GM06990 (cell line): ENCODE data around the gene KMT2D.

ENCODE experiments used
- DNase-seq: peaks from one replicate; pipeline ENCODE4 v3.0.0-alpha.2; 2011; ENCODE audit not compliant: insufficient read length; ENCODE audit errors: extremely low read depth
- H3K27me3 ChIP-seq: replicated peaks from 2 replicates; pipeline ENCODE4 v1.6.0; 2011; ENCODE audit warnings: low read length; ENCODE audit not compliant: control insufficient read depth, insufficient read depth
- H3K36me3 ChIP-seq: 2 replicates; pipeline ENCODE4 v1.5.1; 2011; ENCODE audit warnings: low read length; ENCODE audit not compliant: control insufficient read depth, insufficient read depth
- H3K4me3 ChIP-seq: replicated peaks from 2 replicates; pipeline ENCODE4 v1.5.1; 2011; ENCODE audit warnings: low read depth, mild to moderate bottlenecking, control low read depth, low read length
- TF ChIP-seq, protein P1 (sequence below): IDR thresholded peaks from 2 replicates; pipeline ENCODE4 v1.5.1; 2011; ENCODE audit warnings: low read length, control low read depth, mild to moderate bottlenecking, inconsistent platforms; ENCODE audit not compliant: insufficient read depth, poor library complexity, severe bottlenecking

Gene KMT2D

DNA sequence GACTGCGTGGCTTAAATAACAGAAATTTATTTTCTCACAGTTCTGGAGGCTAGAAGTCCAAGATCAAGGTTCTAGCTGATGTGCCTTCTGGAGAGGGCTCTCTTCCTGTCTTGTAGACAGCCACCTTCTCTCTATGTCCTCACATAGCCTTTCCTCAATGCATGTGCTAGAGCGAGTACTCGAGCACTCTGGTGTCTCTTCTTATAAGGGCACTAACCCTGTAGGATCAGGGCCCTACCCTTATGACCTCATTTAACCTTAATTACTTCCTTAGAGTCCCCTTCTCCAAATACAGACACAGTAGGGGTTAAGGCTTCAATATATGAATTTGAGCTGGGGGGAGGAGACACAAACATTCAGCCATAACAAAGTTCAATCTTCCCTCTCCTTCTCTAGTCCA, 23.8 kb upstream of the KMT2D start:
- Histone ChIP-seq H3K4me3 (no peak overlapping the region), H3K27me3 (peaks cover 1% of the 10 kb centered on the region; the same call in 1 of the 2 replicates), H3K36me3 (no peaks in the 10 kb centered on the region)
- no peak for DNase-seq
- TF ChIP-seq, protein P1, sequence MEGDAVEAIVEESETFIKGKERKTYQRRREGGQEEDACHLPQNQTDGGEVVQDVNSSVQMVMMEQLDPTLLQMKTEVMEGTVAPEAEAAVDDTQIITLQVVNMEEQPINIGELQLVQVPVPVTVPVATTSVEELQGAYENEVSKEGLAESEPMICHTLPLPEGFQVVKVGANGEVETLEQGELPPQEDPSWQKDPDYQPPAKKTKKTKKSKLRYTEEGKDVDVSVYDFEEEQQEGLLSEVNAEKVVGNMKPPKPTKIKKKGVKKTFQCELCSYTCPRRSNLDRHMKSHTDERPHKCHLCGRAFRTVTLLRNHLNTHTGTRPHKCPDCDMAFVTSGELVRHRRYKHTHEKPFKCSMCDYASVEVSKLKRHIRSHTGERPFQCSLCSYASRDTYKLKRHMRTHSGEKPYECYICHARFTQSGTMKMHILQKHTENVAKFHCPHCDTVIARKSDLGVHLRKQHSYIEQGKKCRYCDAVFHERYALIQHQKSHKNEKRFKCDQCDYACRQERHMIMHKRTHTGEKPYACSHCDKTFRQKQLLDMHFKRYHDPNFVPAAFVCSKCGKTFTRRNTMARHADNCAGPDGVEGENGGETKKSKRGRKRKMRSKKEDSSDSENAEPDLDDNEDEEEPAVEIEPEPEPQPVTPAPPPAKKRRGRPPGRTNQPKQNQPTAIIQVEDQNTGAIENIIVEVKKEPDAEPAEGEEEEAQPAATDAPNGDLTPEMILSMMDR = no peak

DNA sequence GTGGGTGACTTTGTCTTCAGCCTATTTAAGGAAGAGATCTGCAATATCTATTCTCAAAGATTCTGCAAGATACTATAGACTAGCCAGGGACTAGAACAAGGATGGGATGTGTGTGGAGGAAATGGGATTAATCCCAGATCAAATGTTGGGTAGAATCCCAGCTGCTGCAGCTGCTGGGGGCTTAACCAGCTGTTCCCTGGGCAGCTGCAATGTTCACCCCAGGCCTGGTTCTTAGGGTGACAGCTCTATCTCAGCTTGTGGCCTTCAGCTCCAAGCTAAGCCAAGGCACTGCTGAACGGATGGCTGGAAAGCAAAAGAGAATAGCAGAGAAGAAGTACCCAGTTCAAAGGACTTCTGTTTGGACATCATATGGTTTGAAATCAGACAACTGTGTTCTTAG, 19.2 kb upstream of the KMT2D start:
- no peak for DNase-seq
- no peaks in the 10 kb centered on the region; the same call in 1 of the 2 replicates for H3K27me3 ChIP-seq
- no peak overlapping the region for H3K4me3 ChIP-seq
- no peaks in the 10 kb centered on the region for H3K36me3 ChIP-seq
- TF ChIP-seq, protein P1 = no peak

DNA sequence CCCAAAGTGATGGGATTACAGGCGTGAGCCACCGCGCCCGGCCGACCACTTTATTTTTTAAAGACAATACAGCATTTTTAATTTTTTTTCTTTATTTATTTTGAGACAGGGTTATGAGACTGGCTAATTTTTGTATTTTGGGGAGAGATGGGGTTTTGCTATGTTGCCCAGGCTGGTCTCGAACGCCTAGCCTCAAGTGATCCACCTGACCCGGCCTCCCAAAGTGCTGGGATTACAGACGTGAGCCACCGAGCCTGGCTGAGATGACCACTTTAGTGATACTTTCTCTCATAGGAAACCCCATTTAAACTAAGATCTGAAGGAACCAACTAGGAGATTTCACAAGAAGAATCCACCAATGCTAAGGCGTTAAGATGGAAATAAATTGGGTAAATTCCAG, 10.4 kb upstream of the KMT2D start:
- TF ChIP-seq, protein P1 = no peak
- no peaks in the 10 kb centered on the region for H3K27me3 ChIP-seq
- H3K4me3 ChIP-seq = no peak overlapping the region
- peaks cover 2% of the 10 kb centered on the region for H3K36me3 ChIP-seq
- DNase-seq = no peak

DNA sequence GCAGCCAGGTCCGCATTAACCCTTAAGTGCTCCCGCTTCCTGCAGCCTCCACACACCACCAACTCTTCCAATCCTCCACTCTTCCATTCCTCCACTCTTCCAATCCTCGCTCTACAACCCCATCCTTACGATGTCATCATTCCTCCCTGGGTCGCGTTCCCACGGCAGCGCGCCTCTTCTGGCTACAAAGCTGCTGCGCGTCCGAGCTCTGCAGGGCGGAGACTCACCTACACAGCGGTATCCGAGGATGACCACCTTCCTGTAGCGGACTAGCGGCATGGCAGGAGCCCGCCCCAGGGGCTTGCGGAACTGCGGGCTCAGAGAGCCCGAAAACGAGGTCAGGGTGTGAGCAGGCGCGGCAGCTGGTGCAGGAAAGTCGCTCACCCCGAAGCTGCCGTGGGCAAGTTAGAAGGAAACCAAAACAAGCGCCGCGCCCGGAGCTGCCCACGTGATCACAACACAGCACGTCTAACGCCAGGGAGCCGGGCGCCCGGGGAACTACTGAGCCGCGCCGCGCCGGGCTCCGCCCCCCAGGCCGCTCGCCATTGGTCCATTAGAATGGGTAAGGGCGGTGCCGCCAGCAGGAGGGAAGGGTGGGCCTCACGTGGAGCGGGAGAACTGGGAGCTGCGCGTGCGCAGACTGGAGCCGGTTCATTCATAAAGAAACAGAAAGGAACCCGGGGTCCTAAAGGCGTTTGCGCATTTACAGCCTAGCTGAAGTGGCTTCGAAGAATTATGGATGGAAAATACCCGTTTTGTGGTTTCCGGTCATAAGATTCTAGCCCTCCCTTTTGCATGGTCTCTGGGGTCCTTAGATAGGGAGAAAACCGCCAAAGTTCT, 9.1 kb upstream of the KMT2D start, which contains the start of gene RHEBL1:
RHEBL1 (minus strand) TSS at position 473 of the 840 bp plus-strand sequence; CDS start at position 279, 194 bp downstream.
- Histone ChIP-seq H3K4me3 (peak within 1 kb of the TSS; percentile 81), H3K36me3 (peaks cover 4% of the 10 kb centered on the region), H3K27me3 (no peaks in the 10 kb centered on the region)
- DNase-seq = peak; percentile 100
- TF ChIP-seq, protein P1 = peak; percentile 37

DNA sequence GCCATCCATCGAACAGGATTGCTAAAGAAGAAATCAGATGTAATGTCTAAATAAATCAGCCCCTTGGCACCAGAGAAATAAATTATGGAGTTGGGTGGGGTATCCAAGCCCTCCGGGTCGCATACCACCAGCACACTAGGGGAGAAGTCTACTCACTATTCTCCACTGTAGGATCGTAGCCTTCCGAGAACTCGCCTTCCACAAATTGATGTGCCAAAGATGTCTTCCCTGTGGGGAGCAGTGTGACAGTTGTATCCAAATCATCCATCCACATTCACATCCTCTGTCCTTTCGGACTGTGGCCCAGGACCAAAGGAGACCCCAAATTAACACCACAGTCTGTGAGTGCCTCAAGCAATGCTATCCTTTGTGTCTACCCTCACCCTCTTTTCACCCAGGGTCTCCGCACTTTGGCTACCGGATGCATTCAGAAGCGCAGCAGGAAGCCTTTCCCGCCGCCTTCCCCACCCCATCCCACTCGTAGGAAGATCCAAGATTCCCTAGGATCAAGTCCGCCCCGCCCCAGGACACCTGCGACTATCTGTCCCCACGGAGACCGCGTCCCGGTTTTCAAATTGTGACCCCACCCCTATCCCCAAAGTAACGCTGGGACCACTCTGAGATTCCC, 8.4 kb upstream of the KMT2D start:
- TF ChIP-seq, protein P1 = no peak
- Histone ChIP-seq H3K36me3 (peaks cover 4% of the 10 kb centered on the region), H3K27me3 (no peaks in the 10 kb centered on the region), H3K4me3 (peak overlapping the region; percentile 81)
- no peak for DNase-seq
